Natural killer cell (primary cell): Measurements from ENCODE around the gene SPOCK1. TPM values are rescaled to one million over a fixed set of nuclear protein-coding genes. Genes with fewer than 3 reads are reported as not detected.

Experiments
- ATAC-seq, 3 donors: fragments of 150-1000 bp in 2 of 3; fragments of 200-7000 bp in 1 of 3; cut with Tn5 transposase; 1 replicate in 1 of 3; 2 replicates in 2 of 3; pipeline ENCODE4 v1.10.0; 2021; ENCODE audit warnings: mild to moderate bottlenecking in 2 of 3, moderate library complexity in 2 of 3
- DNase-seq, 2 donors: peaks; one replicate each; pipeline versions ENCODE4 v3.0.0 to v3.0.0-alpha.2; 2013 to 2021; ENCODE audit warnings: mixed read lengths in 1 of 2
- H3K27ac ChIP-seq: one replicate; pipeline ENCODE4 v1.5.1; 2013; ENCODE audit warnings: mild to moderate bottlenecking, low read length
- H3K27me3 ChIP-seq: one replicate; pipeline ENCODE4 v1.6.1; 2013; ENCODE audit warnings: low read length; ENCODE audit not compliant: control insufficient read depth, insufficient read depth
- H3K36me3 ChIP-seq: one replicate; pipeline ENCODE4 v1.6.1; 2013; ENCODE audit warnings: low read length; ENCODE audit not compliant: control insufficient read depth, insufficient read depth
- H3K4me1 ChIP-seq: one replicate; pipeline ENCODE4 v1.6.1; 2013; ENCODE audit warnings: low read length; ENCODE audit not compliant: control insufficient read depth, insufficient read depth
- H3K4me3 ChIP-seq: one replicate; pipeline ENCODE4 v1.5.1; 2013; ENCODE audit warnings: low read length
- H3K9me3 ChIP-seq: one replicate; pipeline ENCODE4 v1.6.1; 2013; ENCODE audit warnings: low read length; ENCODE audit not compliant: control insufficient read depth, insufficient read depth
- H3K27ac Mint-ChIP-seq, 2 donors: one replicate each; pipeline ENCODE4 v1.8.0; 2022; ENCODE audit warnings: mild to moderate bottlenecking in 2 of 2, mixed read lengths in 2 of 2, moderate library complexity in 1 of 2
- H3K27me3 Mint-ChIP-seq, 2 donors: one replicate each; pipeline ENCODE4 v1.8.0; 2022; ENCODE audit warnings: low read depth in 2 of 2, mixed read lengths in 2 of 2
- H3K36me3 Mint-ChIP-seq: one replicate; pipeline ENCODE4 v1.8.0; 2022; ENCODE audit warnings: mixed read lengths
- H3K4me1 Mint-ChIP-seq, 2 donors: one replicate each; pipeline ENCODE4 v1.8.0; 2022; ENCODE audit warnings: mixed read lengths in 2 of 2
- H3K4me3 Mint-ChIP-seq: one replicate; pipeline ENCODE4 v1.8.0; 2022; ENCODE audit warnings: mild to moderate bottlenecking, moderate library complexity, mixed read lengths
- H3K9me3 Mint-ChIP-seq, 2 donors: one replicate each; pipeline ENCODE4 v1.8.0; 2022; ENCODE audit warnings: mixed read lengths in 2 of 2
- CTCF ChIP-seq: fragments of 200-600 bp; IDR thresholded peaks from one replicate; pipeline ENCODE4 v1.8.0; 2022; ENCODE audit warnings: antibody characterized with exemption
- WGBS: methylation state at CpG from one replicate; pipeline ENCODE4 v1.1.7; 2013; ENCODE audit warnings: missing lambda C conversion rate; ENCODE audit not compliant: insufficient coverage; 5-methylcytosine and 5-hydroxymethylcytosine counted together
- intact Hi-C: fragments of 100-400 bp; cut with micrococcal nuclease; formaldehyde crosslinking; loops from one replicate; pipeline ENCODE4 v1.14.2; 2022
- total RNA-seq, 4 donors: library from RNA; stranded (reverse); fragments of 120-200 nt in 1 of 4; gene quantifications; one replicate each; pipeline versions ENCODE4 v1.2.3 to v1.2.4, GENCODE V29; 2013 to 2022

SPOCK1 gene
- total RNA-seq, 3 donors from 2014 or later (not counting 1 experiment from before 2014, with no cell fraction given), result 0.09 to 1.6 (median 0.61) TPM

DNA sequence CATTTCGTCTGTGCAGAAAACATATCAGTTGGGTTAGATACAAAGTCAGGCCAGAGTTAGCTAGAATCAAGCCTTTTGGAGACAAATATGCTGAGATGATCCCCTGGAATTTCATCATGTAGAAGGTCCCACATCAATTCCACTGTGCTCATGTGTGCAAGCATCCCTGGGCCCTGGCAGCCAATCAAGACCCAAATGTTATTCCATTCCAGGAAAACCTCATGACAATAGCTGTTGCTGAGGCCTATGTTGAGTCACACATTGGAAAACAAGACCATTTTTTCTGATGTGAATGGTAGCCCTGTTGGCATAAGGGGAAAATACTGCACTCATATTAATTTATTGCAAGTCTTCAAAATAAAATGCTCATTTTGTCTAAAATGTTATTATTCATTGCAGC is 11.5 kb downstream of the SPOCK1 start:
- H3K36me3 ChIP-seq, result no peaks in the 10 kb centered on the region
- no peaks in the 10 kb centered on the region for H3K9me3 ChIP-seq
- no peak overlapping the region for H3K4me3 ChIP-seq
- DNase-seq, result no peak
- no peak for TF ChIP-seq CTCF
- H3K27ac ChIP-seq, result no peak overlapping the region
- 88% methylated on average over 1 of the region's 1 CpG for WGBS
- no peaks in the 10 kb centered on the region for H3K4me1 Mint-ChIP-seq
- intact Hi-C loops, result no loop called here
- H3K27me3 ChIP-seq, result no peaks in the 10 kb centered on the region
- H3K36me3 Mint-ChIP-seq, result no peaks in the 10 kb centered on the region
- no peaks in the 10 kb centered on the region for H3K9me3 Mint-ChIP-seq
- H3K4me3 Mint-ChIP-seq, result no peak overlapping the region
- no peak overlapping the region for H3K27ac Mint-ChIP-seq
- no peaks in the 10 kb centered on the region for H3K4me1 ChIP-seq
- no peak for ATAC-seq
- peaks cover 0 to 3% of the 10 kb centered on the region in 2 donors for H3K27me3 Mint-ChIP-seq

- ATAC-seq (no peak), DNase-seq (no peak)
- Histone ChIP-seq H3K36me3 (no peaks in the 10 kb centered on the region), H3K27me3 (no peaks in the 10 kb centered on the region), H3K9me3 (no peaks in the 10 kb centered on the region), H3K4me1 (no peaks in the 10 kb centered on the region), H3K4me3 (no peak overlapping the region), H3K27ac (no peak overlapping the region)
- Mint-ChIP-seq H3K4me3 (no peak overlapping the region), H3K27me3 (no peaks in the 10 kb centered on the region), H3K9me3 (no peaks in the 10 kb centered on the region), H3K4me1 (no peaks in the 10 kb centered on the region), H3K27ac (no peak overlapping the region), H3K36me3 (no peaks in the 10 kb centered on the region)
- TF ChIP-seq CTCF, result no peak
- intact Hi-C loops, result no loop called here
- WGBS, result 71% methylated on average over 2 of the region's 2 CpGs
These were observed 12.4 kb downstream of the SPOCK1 start for GRCh38 chr5:137486707-137487106.

DNA sequence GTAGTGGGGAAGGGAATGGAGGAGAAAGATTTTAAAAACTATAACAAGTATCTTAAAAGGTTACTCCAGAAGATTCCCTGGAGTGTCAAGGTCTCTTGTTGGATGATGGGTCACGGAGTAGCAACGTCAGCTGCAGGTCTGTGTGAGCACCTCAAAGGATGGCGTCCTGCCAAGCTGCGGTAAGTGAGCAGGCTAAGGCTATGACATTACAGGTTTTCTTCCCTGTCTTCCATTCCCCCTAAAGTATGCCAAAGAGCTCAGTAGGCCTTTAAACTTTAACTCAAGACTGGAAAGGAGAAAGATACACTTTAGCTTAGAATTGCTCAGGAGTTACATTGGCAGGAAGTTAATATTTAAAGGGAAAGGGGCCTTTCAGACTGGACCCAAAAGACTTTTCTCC is 17.5 kb downstream of the SPOCK1 start:
- H3K9me3 ChIP-seq, result no peaks in the 10 kb centered on the region
- no peaks in the 10 kb centered on the region for H3K27me3 ChIP-seq
- intact Hi-C loops, result no loop called here
- no peaks in the 10 kb centered on the region for H3K4me1 ChIP-seq
- Mint-ChIP-seq H3K4me3 (no peak overlapping the region), H3K27ac (no peak overlapping the region), H3K4me1 (no peaks in the 10 kb centered on the region), H3K9me3 (no peaks in the 10 kb centered on the region), H3K27me3 (no peaks in the 10 kb centered on the region), H3K36me3 (no peaks in the 10 kb centered on the region)
- DNase-seq (no peak), ATAC-seq (no peak)
- H3K4me3 ChIP-seq, result no peak overlapping the region
- H3K27ac ChIP-seq, result no peak overlapping the region
- 85% methylated on average over 4 of the region's 4 CpGs for WGBS
- TF ChIP-seq CTCF, result no peak
- H3K36me3 ChIP-seq, result no peaks in the 10 kb centered on the region

DNA sequence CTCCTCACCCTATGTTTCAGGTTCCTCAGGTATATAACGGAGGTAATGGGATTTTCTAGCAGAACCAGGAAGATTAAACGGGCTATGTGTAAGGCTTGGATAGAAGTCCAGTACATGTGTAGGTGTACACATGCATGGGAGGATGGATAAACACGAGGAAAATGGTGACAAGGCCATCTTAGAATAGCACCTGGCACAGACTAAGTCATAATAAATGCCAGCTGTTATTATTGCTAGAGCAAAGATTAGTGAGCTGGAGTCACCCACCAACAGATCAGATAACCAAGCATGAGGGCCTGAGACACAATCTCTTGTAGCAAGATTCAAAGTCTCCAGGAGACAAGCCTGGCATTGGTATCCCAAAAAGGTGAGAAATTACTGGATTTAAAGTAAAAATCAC is 21.1 kb downstream of the SPOCK1 start:
- WGBS, result 56% methylated on average over 2 of the region's 3 CpGs
- no peaks in the 10 kb centered on the region for H3K4me1 ChIP-seq
- H3K27me3 ChIP-seq, result no peaks in the 10 kb centered on the region
- peaks cover 7 to 13% of the 10 kb centered on the region in 2 donors for H3K27me3 Mint-ChIP-seq
- H3K4me3 Mint-ChIP-seq, result no peak overlapping the region
- ATAC-seq (no peak), DNase-seq (no peak)
- H3K27ac ChIP-seq, result no peak overlapping the region
- no peak for TF ChIP-seq CTCF
- intact Hi-C loops, result no loop called here
- H3K27ac Mint-ChIP-seq, result no peak overlapping the region
- no peaks in the 10 kb centered on the region for H3K4me1 Mint-ChIP-seq
- H3K4me3 ChIP-seq, result no peak overlapping the region
- no peaks in the 10 kb centered on the region for H3K36me3 Mint-ChIP-seq
- H3K9me3 ChIP-seq, result no peaks in the 10 kb centered on the region
- no peaks in the 10 kb centered on the region for H3K36me3 ChIP-seq
- no peaks in the 10 kb centered on the region for H3K9me3 Mint-ChIP-seq
